Measurements from ENCODE around the gene OTOG. TPM values are rescaled to one million over a fixed set of nuclear protein-coding genes. Genes with fewer than 3 reads are reported as not detected.

OTOG gene
- total and polyA plus RNA-seq, 2 of the 8 experiments (the other 6 are each of a cell fraction or from before 2014, with no cell fraction given) = 0.41 to 1.5 TPM

GRCh38 chr11:17563231-17563646, 16.2 kb downstream of the OTOG start:
- Histone ChIP-seq H2BK5ac (ENCODE audit: low read depth, low read length) (no peak overlapping the region), H4K91ac (replicated peaks; ENCODE audit: insufficient read length, low read length) (no peak overlapping the region), H2BK12ac (ENCODE audit: low read depth, low read length) (no peak overlapping the region), H3K4me2 (ENCODE audit: insufficient read depth in 1 of 2, low read depth in 2 of 2, low read length in 2 of 2) (no peak overlapping the region), H3K4me1 (replicated peaks in 1 of 4; ENCODE audit: control insufficient read depth in 3 of 4, insufficient read depth in 4 of 4, low read length in 3 of 4) (no peaks in the 10 kb centered on the region), H3K23ac (ENCODE audit: insufficient read length) (no peak overlapping the region), H3K79me2 (ENCODE audit: control insufficient read depth in 1 of 2, insufficient read depth in 2 of 2, low read length in 2 of 2) (no peaks in the 10 kb centered on the region), H3K23me2 (ENCODE audit: low read depth, low read length) (no peaks in the 10 kb centered on the region; the same call in 1 of the 2 replicates), H4K8ac (ENCODE audit: extremely low read depth, insufficient read depth, low read length) (no peak overlapping the region; the same call in 1 of the 2 replicates), H3K9me3 (ENCODE audit: insufficient read depth in 2 of 2, low read depth in 1 of 2, low read length in 1 of 2) (no peaks in the 10 kb centered on the region), H3K4ac (replicated peaks; ENCODE audit: insufficient read length, low read depth, low read length) (no peak overlapping the region), H3K27ac (ENCODE audit: low read depth, low read length) (no peak overlapping the region), H4K20me1 (replicated peaks in 1 of 2; ENCODE audit: control insufficient read depth in 1 of 2, insufficient read depth in 2 of 2, low read length in 2 of 2) (peaks cover 0 to 3% of the 10 kb centered on the region in 2 experiments), H3K4me3 (ENCODE audit: extremely low read depth in 1 of 4, insufficient read depth in 2 of 4, low read depth in 3 of 4, low read length in 4 of 4) (no peak overlapping the region), H2BK15ac (ENCODE audit: low read length) (no peak overlapping the region), H3K18ac (ENCODE audit: extremely low read depth, low read length) (no peak overlapping the region), H3K79me1 (ENCODE audit: low read depth, low read length) (no peaks in the 10 kb centered on the region), H2AK5ac (ENCODE audit: low read depth, low read length) (no peak overlapping the region), H3K27me3 (replicated peaks in 1 of 4; ENCODE audit: control insufficient read depth in 3 of 4, extremely low read depth in 1 of 4, insufficient read depth in 3 of 4, low read length in 3 of 4) (no peaks in the 10 kb centered on the region), H4K5ac (ENCODE audit: insufficient read length, low read depth, low read length) (no peak overlapping the region), H2AFZ (ENCODE audit: low read length) (no peak overlapping the region), H2BK20ac (ENCODE audit: low read length) (no peak overlapping the region), H3K36me3 (ENCODE audit: control insufficient read depth in 2 of 4, insufficient read depth in 4 of 4, low read length in 3 of 4) (no peaks in the 10 kb centered on the region), H3K9ac (replicated peaks in 1 of 4; ENCODE audit: extremely low read depth in 1 of 4, low read depth in 3 of 4, low read length in 3 of 4) (no peak overlapping the region), H3K56ac (replicated peaks; ENCODE audit: insufficient read length, low read depth, low read length) (no peak overlapping the region), H3K14ac (ENCODE audit: insufficient read length) (no peak overlapping the region), H2BK120ac (replicated peaks; ENCODE audit: low read depth, low read length) (no peak overlapping the region)
- FAIRE-seq = peak; percentile 72
- POLR2A ChIA-PET (ENCODE audit: partially characterized antibody) = interaction anchor here (1.0 kb wide), 1 partner anchor 10 kb away, joined by 3 read pairs; no protein-coding TSS in a partner anchor
- CTCF ChIA-PET (ENCODE audit: partially characterized antibody) = interaction anchor here (0.5 to 9.4 kb wide), 35 partner anchors 10 to 878 kb away, joined by 3 to 98 read pairs (median 3); partner anchors contain the start of genes OTOG and USH1C
- no peak for DNase-seq (ENCODE audit: low read depth in 1 of 2, low spot score in 2 of 2)
- TF ChIP-seq CTCF (IDR thresholded peaks at IDR 0.05; ENCODE audit: control extremely low read depth in 1 of 3, insufficient read depth in 1 of 3, low read depth in 1 of 3, low read length in 3 of 3) (peak; percentile 12 to 56 (median 30)), ATF2 (IDR thresholded peaks at IDR 0.05; ENCODE audit: low read length) (no peak), RAD21 (IDR thresholded peaks at IDR 0.05 in 1 of 2, conservative IDR thresholded peaks at IDR 0.05 in 1 of 2; ENCODE audit: low read depth in 2 of 2, low read length in 2 of 2) (peak in 1 of 2 experiments; percentile 25; a peak in 1 of 4 replicates), POLR2AphosphoS5 (IDR thresholded peaks at IDR 0.05; ENCODE audit: low read depth, low read length) (no peak), MAFK (IDR thresholded peaks at IDR 0.05; ENCODE audit: low read depth, low read length) (no peak), TCF12 (IDR thresholded peaks at IDR 0.05; ENCODE audit: low read depth, low read length) (no peak), CHD1 (IDR thresholded peaks at IDR 0.05; ENCODE audit: low read depth, low read length) (no peak)
